GM21423 (cell line): ENCODE data around the gene SLC24A4.
A peak's percentile ranks its signal among the peaks of the same experiment; 100 is the strongest.

Experiments
- ATAC-seq: cut with Tn5 transposase; IDR thresholded peaks from one replicate; pipeline ENCODE4 v1.9.1; 2021; ENCODE audit warnings: mild to moderate bottlenecking, moderate library complexity; ENCODE audit not compliant: unreplicated experiment

SLC24A4 gene

GRCh38 chr14:92453691-92454090, 130.7 kb downstream of the SLC24A4 start:
- no peak for ATAC-seq

GRCh38 chr14:92455231-92455630, 132.3 kb downstream of the SLC24A4 start:
- no peak for ATAC-seq

GRCh38 chr14:92456215-92457015, 133.4 kb downstream of the SLC24A4 start:
- no peak for ATAC-seq

DNA sequence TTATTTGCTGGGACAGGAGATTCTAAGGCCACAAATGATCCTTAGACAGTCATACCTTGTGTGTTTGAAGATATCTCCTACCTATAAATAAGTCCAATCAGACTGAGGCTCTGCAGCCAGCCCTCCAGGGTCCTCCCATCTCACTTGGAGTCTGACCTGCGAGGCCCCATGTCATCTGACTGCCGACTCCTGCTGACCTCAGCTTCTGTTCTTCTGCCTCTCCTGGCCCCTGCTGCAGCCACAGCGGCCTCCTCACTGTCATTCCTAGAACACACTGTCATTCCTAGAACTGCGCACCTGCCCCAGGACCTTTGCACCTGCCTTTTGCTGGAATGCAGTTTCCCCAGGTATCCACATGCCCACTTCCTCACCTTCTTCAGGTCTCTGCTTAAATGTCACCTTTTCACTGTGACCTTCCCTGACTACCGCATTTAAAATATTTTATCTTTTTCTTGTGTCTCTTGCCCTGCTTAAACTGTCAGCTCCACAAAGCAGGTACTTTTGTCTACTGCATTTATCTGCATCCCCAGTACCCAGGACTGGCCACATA, 134.1 kb downstream of the SLC24A4 start:
- no peak for ATAC-seq

DNA sequence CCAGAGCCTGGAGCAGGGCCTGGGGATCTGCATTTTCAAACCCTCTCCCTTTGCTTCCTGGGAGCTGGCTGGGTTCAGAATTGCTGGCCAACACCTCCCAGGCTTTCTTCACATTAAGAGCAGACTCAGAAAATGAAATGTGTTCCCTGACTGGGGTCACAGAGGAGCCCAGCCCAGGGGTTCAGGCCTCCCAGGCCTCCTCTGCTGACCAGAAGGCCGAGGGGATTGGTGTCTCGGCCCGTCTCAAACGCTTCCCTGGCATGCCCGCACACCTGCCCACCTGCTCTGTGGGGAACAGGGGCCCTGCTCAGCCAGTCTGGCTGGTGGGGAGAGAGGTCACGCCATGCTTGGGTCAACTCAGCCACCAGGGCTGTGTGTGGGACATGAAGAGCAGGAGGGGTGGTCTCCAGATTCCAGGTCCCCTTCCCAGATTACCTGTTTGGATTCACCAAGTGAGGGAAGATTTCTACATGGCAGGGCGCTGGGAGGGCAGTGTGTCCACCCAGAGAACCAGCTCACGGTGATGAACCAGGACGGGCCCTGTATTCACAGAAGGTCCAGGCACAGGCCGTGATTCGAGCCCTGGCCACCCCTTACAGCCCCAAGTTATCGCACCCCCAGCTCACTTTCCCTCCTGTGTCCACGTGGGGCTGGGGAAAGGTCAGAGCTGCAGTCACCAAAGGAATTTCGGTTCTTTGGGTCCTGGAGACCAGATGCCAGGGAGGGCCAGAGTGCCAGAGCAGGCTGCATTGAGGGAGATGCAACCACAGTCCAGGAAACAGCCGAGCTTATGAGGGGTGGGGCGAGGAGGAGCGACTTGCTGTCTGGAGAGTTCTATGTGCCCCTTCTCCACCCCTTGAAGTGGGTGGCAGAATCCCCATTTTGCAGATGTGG, 135.4 kb downstream of the SLC24A4 start:
- ATAC-seq, result no peak

DNA sequence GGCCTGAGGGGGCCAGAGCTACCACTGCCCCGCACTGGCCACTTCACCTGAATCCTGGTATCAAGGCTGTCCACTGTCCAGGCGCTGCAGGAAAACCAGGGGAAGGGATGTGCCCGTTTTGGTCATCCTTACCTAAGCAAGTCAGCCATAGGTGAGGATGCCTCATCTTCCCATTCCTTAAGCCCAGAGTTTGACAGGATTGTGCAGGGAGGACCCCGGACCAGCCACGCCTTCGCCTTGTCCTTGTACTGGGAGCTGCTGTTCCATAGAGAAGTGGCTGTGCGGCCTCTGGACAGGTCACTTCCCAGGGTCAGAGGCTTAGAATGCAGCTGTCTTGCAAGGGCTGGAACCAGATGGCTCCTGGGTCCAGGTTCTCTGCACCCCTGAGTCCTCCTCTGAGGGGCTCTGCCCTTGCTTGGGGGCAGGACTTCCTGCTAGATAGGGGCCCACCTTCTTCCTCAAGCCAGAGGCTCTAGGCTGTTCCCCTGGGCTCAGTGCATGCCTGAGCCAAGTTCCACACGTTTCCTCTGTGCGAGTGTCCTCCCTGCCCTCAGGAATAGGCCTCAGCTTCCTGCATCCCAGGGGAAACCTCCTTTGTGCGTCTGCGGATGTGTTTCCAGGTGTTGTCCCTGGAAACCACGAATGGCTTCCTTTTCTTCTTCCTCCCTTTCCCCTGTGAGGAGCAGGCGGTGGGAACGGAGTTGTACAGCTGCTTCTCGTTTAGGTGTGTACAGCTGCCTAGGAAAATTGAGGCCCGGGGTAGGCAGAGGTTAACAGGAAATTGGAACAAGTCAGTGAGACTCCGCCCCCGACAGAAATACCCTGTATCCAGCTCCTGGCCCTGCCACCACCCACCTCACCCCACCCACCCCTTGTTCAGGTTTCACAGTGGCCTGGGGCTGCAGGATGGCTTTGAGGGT, 136.3 kb downstream of the SLC24A4 start:
- ATAC-seq, result no peak

GRCh38 chr14:92459950-92460421, 137.0 kb downstream of the SLC24A4 start:
- ATAC-seq, result no peak

- no peak for ATAC-seq
Measured at GRCh38 chr14:92460541-92460915, 137.6 kb downstream of the SLC24A4 start.

GRCh38 chr14:92460916-92461579, 138.1 kb downstream of the SLC24A4 start:
- ATAC-seq, result peak; percentile 68

- no peak for ATAC-seq
Measured at GRCh38 chr14:92461891-92462290, 138.9 kb downstream of the SLC24A4 start.

DNA sequence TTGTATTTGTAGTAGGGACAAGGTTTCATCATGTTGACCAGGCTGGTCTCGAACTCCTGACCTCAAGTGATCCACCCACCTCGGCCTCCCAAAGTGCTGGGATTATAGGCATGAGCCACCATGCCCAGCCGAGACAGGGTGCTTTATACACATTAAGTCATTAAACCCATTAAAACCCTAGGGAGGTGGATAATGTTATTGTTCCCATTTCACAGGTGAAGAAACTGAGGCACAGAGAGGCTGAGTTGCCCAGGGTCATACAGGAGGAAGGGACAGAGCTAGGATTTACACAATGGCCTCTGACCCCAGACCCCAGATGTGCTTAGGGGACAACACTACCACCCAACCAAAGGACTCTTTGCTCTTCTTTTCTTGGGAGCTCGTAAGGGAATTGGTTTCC, 139.6 kb downstream of the SLC24A4 start:
- ATAC-seq, result no peak

- ATAC-seq, result no peak
Measured at GRCh38 chr14:92463141-92463540, 140.2 kb downstream of the SLC24A4 start.

DNA sequence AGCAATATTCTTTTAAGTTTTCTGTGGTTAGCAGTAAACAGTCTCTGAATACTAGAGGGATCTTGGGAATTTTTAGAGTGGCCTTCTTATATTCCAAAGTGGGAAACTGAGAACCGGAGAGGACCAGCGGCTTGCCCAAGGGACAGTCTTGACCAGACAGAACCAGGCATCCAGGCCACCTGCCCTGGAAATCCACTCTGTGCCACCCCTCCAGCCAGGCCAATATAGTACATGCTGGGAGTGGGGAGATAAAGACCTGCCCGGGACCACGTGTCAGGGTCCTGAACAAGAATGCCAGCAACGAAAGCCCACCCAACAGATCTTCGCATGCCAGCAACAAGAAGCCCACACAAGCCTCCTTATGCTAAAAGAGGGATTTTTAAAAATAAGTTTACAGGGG, 141.2 kb downstream of the SLC24A4 start:
- ATAC-seq, result no peak

DNA sequence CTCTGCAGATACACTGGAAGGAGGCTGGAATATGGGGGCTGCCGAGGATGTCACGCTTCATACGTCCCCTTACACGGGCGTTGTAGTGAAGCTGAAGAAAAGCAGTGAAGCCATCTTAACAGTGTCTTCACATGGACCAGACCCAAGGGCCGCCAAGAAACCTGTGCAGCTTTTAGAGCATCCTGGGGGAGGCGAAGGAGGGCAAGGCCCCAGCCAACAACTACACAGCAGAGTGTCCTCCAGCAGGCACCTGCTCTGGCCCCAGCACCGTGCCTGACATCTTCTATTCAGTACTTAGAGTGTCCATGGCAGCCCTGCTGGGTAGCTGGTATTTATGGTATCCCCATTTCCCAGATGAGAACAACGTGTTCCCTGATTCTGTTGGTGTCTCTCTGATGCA, 141.8 kb downstream of the SLC24A4 start:
- ATAC-seq, result no peak

- ATAC-seq, result no peak
Measured at GRCh38 chr14:92465353-92466055, 142.5 kb downstream of the SLC24A4 start.

DNA sequence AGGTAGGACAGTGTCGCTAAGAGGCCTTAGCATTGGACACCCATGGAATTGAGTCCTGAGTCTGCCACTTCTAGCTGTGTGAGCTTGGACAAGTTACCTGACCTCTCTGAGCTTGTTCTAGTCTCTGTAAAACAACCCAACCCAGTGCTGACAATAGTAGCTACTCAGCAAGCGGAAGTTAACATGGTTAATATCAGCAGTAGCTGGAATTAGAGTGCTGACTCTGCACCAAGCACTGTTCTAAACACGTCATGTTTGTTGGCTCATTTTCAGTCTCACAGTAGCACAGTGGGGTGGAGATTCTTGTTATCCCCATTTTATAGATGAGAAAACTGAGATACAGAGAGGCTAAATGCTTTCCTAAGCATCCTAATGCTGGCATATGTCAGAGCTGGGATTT, 143.1 kb downstream of the SLC24A4 start:
- no peak for ATAC-seq

DNA sequence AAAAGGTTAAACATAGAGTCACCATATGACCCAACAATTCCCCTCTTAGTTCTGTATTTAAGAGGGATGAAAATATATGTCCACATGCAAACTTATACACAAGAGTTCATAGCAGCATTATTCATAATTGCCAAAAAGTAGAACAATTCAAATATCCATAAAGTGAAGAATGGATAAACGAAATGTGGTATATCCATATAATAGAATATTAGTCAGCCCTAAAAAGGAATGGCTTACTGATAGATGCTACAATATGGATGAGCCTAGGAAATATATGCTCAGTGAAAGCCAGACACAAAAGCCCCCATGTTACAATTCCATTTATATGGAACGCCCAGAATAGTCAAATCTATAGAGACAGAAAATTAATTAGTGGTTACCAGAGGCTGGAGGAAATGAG, 146.6 kb downstream of the SLC24A4 start:
- ATAC-seq, result no peak

GRCh38 chr14:92470215-92470614, 147.2 kb downstream of the SLC24A4 start:
- ATAC-seq, result no peak

GRCh38 chr14:92470811-92471210, 147.8 kb downstream of the SLC24A4 start:
- no peak for ATAC-seq
